CD4-positive, alpha-beta T cell treated with Interleukin-4 for 4 hours (primary cell): ENCODE results near the gene HYDIN.
"Not testable (repeated sequence)": the region's sequence is repeated elsewhere in the genome, so short reads cannot be mapped to it uniquely, and the experiment has no call there.

Source experiments
- DNase-seq: peaks from one replicate; pipeline ENCODE4 v3.0.0-alpha.2; 2020

Gene HYDIN

DNA sequence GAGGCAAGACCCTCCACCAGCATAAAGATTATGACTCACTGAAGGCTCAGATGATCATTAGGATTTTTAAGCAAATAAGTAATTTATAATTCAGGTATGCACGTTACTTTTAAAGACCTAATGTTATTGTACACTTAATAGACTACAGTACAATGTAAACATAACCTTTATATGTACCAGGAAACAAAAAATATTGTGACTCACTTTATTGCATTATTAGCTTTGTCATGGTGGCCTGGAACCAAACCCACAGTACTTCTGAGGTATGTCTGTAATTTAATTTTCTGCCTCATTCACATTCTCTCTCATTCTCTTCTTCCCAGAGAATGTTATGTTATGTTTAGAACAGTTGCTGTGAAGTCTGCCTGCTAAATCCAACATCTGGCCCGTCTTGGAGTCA lies 407.8 kb downstream of the HYDIN start:
- DNase-seq, result not testable (repeated sequence)

DNA sequence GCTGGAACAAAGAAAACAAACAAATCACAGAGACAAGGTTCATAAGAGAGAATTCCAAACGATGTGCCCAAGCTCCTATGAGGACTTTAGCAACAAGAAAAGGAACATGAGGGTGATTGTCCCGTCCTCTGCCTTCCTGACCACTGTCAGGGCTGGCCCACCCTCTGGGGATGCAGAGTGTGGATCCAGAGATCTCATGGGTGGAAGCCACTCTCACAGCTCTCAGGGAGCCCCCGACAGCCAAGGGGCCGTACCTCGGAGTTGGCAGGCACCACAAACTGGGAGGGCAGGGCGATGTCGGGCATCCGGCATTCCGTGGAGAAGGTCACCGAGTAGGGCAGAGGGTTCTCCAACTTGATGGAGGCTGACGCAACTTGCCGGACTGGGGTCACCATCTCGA lies 412.4 kb downstream of the HYDIN start:
- DNase-seq, result not testable (repeated sequence)

GRCh38 chr16:70809392-70810060 lies 421.0 kb downstream of the HYDIN start:
- DNase-seq, result no peak

DNA sequence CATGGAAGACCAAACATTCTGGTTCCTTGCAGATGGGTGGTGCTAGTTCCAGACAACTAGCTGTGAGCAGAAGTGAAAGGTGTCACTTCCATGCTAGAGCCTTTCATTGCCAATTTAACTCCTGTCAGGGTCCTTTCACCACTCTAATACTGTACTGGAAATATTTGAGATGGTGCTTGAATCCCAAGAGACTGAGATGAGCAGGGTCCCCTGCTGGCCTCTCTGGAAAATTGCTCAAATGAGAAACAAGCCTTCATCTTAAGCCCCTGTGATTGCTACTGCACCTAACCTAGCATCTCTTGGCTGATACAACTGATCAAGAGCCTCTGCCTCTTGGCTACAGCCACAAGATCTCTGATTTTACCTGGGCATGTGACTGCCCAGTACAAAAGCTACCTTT lies 422.2 kb downstream of the HYDIN start:
- DNase-seq, result no peak

GRCh38 chr16:70805787-70806186 lies 424.7 kb downstream of the HYDIN start:
- DNase-seq, result no peak

DNA sequence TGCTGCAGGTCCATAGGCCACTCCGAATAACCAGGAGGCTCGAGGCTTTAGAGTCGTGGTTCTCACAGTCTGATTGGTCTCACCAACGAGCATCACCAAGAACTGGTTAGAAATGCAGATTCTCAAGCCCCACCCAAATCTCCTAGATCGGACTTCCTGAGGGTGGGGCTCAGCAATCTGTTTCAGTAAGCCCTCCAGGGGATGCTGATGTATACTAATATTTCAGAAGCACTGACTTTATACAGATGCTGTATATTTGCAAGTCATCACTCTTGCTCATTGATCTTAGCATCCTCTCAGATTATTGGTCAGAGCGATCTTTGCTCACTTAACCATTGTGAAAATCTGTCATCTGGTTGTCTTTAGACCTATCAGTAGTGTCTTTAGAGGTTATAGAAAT lies 425.1 kb downstream of the HYDIN start:
- DNase-seq, result no peak

DNA sequence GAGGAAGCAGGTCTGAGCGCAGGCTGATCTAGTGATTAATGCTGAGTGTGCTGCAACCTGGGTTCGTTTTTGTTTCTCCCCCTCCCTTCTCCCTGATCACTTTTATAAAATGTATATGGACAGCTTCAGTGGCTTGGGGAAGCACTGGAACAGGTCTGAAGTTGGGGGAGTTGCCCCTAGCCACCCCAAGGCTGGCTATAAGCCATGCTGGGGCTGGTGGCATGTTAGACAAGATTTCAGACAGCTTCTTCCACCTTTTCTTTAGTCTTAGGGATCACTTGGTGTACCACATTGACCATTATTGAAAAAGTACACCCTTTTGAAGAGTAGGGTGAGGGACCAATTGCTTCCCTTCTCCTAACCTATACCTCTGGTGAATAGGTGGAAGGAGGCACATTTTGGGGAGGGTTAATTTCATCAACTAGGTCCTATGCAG lies 425.8 kb downstream of the HYDIN start:
- DNase-seq, result no peak

- no peak for DNase-seq
Measured at GRCh38 chr16:70804153-70804733, 426.3 kb downstream of the HYDIN start.

DNA sequence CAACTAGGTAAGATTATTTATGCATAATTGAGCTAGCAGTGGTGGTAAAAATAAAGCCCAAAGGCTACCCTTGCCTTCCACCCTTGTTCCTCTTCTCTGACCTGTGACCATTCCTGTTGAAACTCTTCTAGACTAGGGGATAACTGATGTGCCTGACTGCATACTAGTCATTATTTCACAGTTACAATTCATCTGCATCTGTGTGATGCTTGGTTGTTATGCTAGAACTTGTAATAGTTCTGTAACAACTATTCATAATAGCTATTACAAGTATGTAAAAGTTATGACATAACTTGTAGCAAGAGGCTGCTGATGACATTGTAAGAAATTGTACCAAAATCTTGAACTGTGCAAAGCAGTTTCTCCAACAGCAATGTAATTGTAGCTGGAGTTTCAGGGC lies 427.2 kb downstream of the HYDIN start:
- DNase-seq, result no peak

DNA sequence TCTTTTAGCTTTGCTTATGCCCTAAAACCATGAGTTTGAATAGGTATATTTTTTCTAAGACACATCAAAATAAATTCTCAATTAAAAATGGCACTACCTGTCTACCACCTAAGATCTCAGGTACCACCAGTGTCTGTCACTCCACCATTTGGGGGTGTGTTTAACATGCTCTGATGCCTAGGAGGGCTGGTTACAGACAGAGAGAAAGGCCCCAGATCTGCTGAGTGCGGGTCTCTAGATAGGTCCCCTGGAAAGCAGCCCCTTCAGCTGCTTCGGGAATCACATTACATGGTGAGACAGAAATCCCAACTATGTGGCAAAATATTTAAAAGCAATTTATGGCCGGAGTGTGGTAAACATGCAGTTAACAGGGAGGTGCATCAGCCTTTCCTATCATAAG lies 428.9 kb downstream of the HYDIN start:
- DNase-seq, result no peak

GRCh38 chr16:70800781-70801480 lies 429.6 kb downstream of the HYDIN start, which contains the start of gene VAC14:
Gene VAC14 (minus strand): TSS chr16:70801158. CDS start chr16:70800900, 258 bp downstream.
- peak; percentile 94 for DNase-seq

- no peak for DNase-seq
Measured at GRCh38 chr16:70800311-70800710, 430.2 kb downstream of the HYDIN start.

DNA sequence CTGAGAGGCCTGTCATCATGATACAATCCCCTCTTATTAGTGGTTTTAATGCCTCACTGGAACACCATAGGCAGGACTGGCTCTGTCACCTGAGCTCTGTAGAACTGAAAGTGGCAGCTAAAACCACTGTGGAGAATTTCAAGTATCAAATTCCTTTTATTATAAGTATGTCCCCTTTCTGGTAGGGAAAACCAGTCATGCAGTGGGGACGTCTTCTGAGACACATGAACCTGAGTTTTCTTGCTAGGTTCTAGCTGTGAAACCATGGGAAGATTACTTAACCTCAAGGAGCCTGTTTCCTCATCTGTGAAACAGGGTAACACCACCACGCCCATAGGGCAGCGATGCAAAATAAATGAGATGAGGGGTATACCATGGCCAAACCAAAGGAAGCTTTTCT lies 434.2 kb downstream of the HYDIN start:
- DNase-seq, result no peak

- DNase-seq, result no peak
Measured at GRCh38 chr16:70795296-70795912, 435.1 kb downstream of the HYDIN start.

DNA sequence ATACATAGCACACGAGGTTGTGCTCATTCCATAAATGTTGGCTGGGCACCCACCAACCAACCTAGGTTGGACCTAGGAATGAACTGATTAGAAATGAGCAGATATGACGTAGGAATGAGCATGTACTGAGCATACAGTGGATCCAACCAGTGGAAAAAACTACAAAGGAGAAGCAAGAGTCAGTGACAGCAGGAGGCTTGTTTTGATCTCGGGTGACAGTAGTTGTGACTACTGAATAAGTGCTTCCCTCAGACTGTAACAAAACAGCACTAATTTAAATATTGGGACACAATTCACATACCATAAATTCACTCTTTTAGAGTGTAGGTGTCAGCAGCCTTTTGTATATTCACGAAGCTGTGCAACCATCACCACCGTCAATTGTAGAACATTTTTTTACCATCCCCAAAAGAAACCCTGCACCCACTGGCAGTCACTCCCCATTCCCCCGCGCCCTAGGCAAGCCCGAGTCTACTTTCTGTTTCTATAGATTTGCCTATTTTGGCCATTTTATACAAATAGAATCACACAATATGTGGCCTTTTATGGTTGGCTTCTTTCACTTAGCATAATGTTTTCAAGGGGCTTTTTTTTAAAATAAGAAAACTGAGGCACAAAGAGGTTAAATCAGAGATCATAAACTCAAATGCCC lies 436.5 kb downstream of the HYDIN start:
- DNase-seq, result no peak

DNA sequence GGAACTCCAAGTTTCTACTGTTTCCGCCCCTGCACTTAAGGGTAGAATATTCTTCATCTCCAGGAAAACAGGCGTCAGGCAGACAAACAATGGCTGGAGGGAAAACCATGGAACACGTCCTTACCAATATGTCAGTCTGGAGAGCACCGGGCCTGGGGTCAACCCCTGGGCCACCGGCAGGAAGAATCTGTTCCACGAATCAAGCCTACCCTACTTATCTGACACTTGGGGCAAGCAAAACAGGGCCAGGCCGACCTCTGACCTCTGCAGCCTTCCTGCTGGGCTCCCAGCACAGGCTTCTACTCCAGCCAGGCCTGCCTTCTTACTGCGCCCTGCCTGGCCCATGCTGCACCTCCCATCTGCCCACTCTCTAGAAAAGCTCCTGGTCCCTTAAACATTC lies 439.7 kb downstream of the HYDIN start:
- DNase-seq, result no peak

DNA sequence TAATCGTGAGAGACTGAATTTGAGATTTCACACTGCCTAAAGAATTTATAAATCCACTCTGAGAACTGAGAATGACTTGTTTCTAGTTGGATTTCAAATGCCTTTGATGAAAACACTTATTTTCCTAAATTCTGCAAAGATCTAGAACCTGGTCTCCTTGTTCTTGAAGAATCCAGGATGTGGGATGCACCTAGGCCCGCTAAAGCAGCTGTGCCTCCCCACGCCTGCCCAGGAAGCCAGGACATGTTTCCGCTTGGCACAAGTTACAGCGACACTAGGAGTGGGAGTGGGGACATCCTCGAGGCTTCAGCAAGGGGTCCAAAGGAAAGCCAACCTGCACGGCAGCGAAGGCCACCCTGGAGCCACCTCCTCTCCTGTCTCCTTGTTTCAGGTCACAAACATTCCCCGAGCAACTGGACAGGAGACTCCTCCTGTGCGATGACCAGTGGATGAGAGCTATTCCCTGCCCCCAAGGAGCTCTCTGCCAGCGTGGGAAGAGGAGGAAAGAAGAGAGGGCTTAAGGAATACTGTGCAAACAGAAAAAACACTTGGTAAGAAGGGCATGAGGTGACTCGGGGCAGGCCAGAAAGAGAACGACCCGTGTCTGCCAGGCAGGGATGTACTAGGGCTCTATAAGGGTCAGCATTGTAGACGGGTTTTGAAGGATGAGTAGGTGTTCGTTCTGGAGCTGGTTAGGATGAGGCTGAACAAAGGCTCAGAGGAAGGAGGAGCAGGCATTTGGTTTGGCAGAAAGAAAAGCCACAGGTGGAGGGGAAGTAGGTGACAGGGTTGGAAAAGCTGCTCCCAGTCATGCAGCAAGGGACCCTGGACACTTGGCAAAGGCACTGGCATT lies 440.7 kb downstream of the HYDIN start:
- no peak for DNase-seq

DNA sequence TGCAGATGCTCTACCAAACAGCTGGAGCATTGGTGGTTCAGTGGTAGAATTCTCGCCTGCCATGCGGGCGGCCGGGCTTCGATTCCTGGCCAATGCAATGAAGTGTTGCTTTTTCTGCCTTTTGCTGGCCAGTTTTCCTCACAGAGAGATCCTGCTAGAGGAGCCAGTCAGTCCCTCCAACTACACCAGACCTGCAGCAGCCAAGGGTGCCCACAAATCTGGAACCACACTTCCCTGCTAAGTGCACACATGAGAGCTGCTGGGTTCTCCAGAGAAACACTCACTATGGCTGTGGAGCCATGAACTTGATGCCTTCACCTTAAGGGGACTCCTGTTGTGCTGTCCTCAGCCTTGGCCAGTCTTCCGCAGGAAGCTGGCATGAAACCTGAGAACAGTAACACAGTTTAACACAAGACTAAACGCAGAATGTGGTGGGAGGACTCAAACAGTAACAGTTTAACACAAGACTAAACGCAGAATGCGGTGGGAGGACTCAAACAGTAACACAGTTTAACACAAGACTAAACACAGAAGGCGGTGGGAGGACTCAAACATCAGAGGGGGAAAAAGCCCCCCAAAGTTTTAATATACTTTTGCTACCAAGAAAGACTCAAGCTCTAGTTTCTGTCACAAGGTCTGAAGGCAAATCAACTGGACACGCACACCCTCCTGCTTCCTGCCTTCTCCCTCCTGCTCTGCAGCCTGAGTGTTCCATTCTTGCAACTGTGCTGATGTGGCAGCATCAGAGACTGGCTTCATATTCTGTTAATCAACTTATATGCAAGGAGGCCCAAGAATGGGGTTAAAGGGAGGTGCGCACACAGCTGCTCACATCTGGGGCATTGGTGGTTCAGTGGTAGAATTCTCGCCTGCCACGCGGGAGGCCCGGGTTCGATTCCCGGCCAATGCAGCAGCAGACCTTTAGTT lies 441.6 kb downstream of the HYDIN start:
- no peak for DNase-seq

GRCh38 chr16:70786020-70786755 lies 444.3 kb downstream of the HYDIN start:
- DNase-seq, result no peak
